GM21360 (cell line): Measurements from ENCODE around the gene CFAP99.

ENCODE experiments used
- ATAC-seq: cut with Tn5 transposase; IDR thresholded peaks from one replicate; pipeline ENCODE4 v1.9.1; 2021; ENCODE audit warnings: mild to moderate bottlenecking, moderate library complexity; ENCODE audit not compliant: unreplicated experiment

CFAP99 gene

DNA sequence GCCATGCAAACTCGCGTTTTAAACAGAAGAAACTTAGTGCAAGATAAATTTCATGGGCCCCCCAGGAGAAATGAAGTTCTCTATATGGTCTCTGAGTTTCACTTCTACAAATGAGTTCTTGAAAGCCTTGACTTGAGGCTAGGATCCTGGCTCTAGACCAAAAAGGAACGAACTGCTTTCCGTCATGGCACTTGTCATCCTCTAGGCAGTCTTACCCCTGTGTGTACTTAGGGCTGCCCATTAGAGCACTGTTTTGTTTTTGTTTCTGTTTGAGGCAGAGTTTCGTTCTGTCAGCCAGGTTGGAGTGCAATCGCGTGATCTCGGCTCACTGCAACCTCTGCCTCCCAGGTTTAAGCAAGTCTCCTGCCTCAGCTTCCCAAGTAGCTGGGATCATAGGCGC, 79.2 kb downstream of the CFAP99 start:
- peak; percentile 89 for ATAC-seq

DNA sequence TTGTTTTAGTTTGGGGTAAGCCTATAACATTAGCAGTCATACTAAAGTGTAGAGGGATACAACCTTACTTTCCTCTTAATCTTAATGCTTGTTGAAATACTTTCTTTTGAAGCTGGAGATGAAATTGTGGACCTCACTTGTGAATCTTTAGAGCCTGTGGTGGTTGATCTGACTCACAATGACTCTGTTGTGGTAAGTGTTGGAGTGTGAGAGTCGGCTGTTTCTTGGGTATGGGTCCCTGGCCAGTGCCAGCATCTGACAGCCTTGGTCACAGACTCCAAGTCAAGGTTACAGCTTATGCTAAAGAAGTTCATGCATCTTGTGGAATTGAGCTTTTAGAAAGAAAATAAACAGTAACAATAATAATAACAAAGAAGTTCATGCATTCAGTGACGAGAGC, 81.8 kb downstream of the CFAP99 start:
- ATAC-seq = no peak

DNA sequence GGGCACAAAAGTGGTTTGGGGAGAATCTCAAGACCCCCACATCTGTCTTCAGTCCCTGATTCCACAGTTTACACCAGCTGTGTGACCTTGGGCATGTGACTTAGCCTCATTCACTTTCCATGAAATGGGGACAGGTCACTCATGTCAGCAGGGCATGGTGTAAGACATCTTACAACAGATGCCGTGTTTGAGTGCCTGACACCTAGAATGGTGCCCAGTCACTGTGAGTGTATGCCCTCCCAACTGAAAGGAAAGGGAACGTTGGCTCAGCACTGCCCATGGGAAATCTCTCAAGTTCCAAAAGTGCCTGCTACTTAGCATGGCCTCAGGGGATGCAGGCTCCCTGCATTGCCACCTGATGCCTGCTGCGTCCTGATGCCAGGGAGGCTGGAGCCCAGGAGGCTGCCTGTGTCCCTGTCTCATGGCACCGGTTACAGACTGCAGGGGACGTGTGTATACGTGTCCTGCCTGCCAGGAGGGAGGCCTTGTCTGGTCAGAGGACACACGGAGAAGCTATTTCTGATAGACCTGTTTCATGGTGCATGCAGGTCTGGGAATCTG, 82.4 kb downstream of the CFAP99 start:
- no peak for ATAC-seq

DNA sequence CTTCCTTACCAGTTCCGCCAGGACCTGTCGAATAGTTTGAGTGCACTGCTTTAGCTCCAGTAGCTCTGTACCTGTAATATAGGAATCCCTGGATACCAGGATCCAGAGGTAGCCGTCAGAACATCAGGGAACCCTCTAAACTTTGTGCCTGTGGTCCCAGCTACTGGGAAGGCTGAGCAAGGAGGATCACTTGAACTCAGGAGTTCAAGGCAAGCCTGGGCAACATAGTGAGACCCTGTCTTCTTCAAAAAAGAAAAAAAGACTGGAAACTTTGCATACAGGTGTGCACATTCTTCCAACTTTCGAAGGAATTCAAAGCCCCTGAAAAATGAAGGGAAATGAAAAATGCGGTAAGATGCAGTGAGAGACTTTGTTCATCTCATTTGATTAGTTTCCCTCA, 85.1 kb downstream of the CFAP99 start:
- no peak for ATAC-seq

DNA sequence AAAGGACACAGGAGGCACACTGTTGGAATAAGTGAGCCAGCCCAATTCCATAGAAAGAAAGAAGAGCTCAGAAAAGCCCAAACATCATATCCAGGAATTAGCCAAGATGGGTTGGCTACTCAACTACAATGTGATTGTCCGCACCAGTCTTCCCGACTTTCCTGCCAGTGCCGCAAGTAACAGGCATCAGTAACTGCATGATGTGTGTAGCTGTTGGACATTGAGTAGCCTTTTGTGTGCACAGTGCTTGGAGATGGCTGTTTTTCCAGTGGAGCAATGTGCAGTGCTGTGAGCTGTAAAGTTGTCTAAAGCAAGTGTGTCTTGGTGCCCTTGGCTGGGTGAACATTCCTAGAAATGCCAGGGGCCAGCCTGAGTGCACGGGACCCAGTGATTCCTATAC, 88.5 kb downstream of the CFAP99 start:
- no peak for ATAC-seq

DNA sequence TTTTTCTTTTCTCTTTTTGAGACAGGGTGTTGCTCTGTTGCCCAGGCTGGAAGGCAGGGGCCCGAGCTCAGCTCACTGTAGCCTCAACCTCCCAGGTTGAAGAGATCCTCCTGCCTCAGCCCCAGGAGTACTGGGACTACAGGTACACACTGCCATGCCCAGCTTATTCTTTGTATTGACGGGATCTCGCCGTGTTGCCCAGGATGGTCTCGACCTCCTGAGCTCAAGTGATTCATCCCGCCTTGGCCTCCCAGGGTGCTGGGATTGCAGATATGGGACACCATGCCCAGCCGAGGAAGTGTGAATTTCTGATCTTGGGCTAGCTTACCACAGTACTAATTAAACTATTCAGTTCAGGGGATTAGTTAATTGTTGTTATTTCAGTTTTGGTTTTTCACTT, 89.1 kb downstream of the CFAP99 start:
- no peak for ATAC-seq

DNA sequence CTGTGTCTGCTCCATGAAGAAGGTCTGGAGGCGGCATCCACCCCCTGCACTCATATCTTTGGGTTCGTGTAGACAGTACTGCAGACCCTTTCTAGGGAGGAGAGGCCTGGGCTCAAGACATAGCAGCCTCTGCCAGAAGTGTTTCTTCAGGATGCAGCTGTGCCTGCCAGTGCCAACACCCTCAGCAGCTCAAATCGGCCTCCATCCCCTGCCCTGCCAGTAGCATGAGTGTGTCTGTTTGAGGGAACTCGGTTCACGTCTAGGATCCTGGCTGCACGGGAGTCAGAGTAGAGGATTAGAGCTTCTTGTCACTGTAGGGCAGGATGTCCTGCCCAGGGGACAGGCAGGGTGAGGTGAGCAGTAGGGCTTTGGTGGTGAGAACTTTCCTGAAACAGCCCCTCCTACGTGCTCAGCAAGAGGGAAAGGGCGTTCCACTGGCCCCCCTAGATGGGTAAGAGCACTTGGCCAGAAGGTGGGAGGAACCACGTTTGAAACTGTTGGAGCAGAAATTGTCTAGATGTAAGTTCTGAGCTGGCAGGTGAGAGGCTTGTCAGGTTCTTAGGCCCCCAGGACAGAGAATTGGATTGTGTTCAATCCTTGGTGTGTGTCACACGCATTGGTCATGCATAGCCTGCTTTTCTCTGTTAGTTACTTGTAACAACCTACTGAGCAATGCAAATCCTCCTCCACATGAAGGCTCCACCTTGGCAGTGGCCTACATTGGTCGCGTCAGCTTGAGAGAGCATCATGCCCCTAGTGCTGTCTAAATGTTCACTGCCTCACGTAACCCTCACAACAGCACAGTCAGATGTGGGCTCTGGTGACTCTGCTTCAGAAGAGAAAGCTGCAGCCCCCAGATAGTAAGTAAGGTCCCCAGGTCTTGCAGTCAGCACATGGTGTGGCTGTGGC, 91.8 kb downstream of the CFAP99 start:
- no peak for ATAC-seq

DNA sequence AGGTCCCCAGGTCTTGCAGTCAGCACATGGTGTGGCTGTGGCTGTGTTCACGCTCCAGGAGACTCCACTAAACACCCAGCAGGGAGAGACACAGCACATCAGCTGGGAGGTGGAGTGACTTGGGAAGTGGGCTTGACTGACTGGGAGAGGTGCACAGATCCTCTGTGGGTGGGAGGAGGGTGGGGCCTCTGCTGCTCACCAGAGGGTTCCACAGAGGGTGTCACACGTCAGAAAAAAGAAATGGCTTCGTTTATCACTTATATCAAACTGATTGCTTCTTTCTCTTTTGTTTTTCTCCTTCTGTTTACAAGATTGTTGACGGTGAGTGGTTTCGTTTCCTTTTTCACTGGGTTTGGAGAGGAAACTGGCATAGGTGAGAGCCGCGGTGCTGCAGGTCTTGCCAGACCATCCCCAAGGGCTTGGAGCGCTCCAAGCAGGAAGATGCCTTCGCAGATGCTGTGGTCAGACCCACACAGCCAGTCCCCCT, 92.9 kb downstream of the CFAP99 start:
- no peak for ATAC-seq
